ENCODE results near the gene MUC5AC. TPM values are rescaled to one million over a fixed set of nuclear protein-coding genes. Genes with fewer than 3 reads are reported as not detected.

MUC5AC gene
- total RNA-seq, 4 donors from 2014 or later: not detected

GRCh38 chr11:1128311-1129142, 29.2 kb upstream of the MUC5AC start:
- Histone ChIP-seq H3K4me1 (no peaks in the 10 kb centered on the region), H3K9me3 (no peaks in the 10 kb centered on the region), H3K36me3 (no peaks in the 10 kb centered on the region), H3K27ac (no peak overlapping the region), H3K4me3 (replicated peaks in 1 of 3) (no peak overlapping the region), H3K27me3 (no peaks in the 10 kb centered on the region)
- no peak for DNase-seq
- TF ChIP-seq CTCF (IDR thresholded peaks at IDR 0.05) (no peak), POLR2A (IDR thresholded peaks at IDR 0.05) (no peak)
- intact Hi-C loops (cut with DNase I): no loop called here
- WGBS, 2 donors: 79 to 80% methylated on average over 12 to 15 of the region's 33 CpGs

GRCh38 chr11:1129143-1129610, 28.6 kb upstream of the MUC5AC start:
- WGBS, 2 donors: 50 to 58% methylated on average over 4 to 10 of the region's 17 CpGs
- Histone ChIP-seq H3K27me3 (no peaks in the 10 kb centered on the region), H3K4me3 (replicated peaks in 1 of 3) (no peak overlapping the region), H3K27ac (no peak overlapping the region), H3K4me1 (no peaks in the 10 kb centered on the region), H3K9me3 (no peaks in the 10 kb centered on the region), H3K36me3 (no peaks in the 10 kb centered on the region)
- no peak for TF ChIP-seq CTCF (IDR thresholded peaks at IDR 0.05)
- no peak for TF ChIP-seq POLR2A (IDR thresholded peaks at IDR 0.05)
- intact Hi-C loops (cut with DNase I): no loop called here
- DNase-seq: no peak

- 75% methylated on average over 7 of the region's 18 CpGs; no CpG with 5 or more reads in 1 of the 2 donors for WGBS, 2 donors
- Histone ChIP-seq H3K36me3 (no peaks in the 10 kb centered on the region), H3K9me3 (no peaks in the 10 kb centered on the region), H3K27ac (no peak overlapping the region), H3K4me3 (replicated peaks in 1 of 3) (no peak overlapping the region), H3K4me1 (no peaks in the 10 kb centered on the region), H3K27me3 (no peaks in the 10 kb centered on the region)
- no peak for TF ChIP-seq POLR2A (IDR thresholded peaks at IDR 0.05)
- no peak for TF ChIP-seq CTCF (IDR thresholded peaks at IDR 0.05)
- DNase-seq: no peak
- intact Hi-C loops (cut with DNase I): no loop called here
These were observed 28.1 kb upstream of the MUC5AC start for GRCh38 chr11:1129611-1130160.

- no peak for DNase-seq
- no peaks in the 10 kb centered on the region for H3K9me3 ChIP-seq
- 53 to 60% methylated on average over 10 to 15 of the region's 15 CpGs for WGBS, 2 donors
- no peaks in the 10 kb centered on the region for H3K27me3 ChIP-seq
- H3K27ac ChIP-seq: no peak overlapping the region
- H3K4me1 ChIP-seq: no peaks in the 10 kb centered on the region
- TF ChIP-seq CTCF (IDR thresholded peaks at IDR 0.05) (no peak), POLR2A (IDR thresholded peaks at IDR 0.05) (no peak)
- intact Hi-C loops (cut with DNase I): no loop called here
- no peaks in the 10 kb centered on the region for H3K36me3 ChIP-seq
- no peak overlapping the region for H3K4me3 ChIP-seq (replicated peaks in 1 of 3)
These were observed 27.3 kb upstream of the MUC5AC start for GRCh38 chr11:1130276-1131032.
